ENCODE measurements around the gene PRR14.

Gene PRR14

GRCh38 chr16:30647274-30647571 is 3.5 kb upstream of the PRR14 start:
- DNase-seq: no peak
- TF ChIP-seq GATA1 (IDR thresholded peaks at IDR 0.05; ENCODE audit: low read depth, low read length) (no peak), POLR2A (IDR thresholded peaks at IDR 0.05; ENCODE audit: low read length) (no peak)

- no peak for TF ChIP-seq GATA1 (IDR thresholded peaks at IDR 0.05; ENCODE audit: low read depth, low read length)
- no peak for DNase-seq
Observed at GRCh38 chr16:30649725-30650368, 913 bp upstream of the PRR14 start.

GRCh38 chr16:30651124-30652004 is 604 bp downstream of the PRR14 start:
- DNase-seq: peak; percentile 87 to 91
- TF ChIP-seq POLR2A (IDR thresholded peaks at IDR 0.05; ENCODE audit: low read length): peak; percentile 52
- no peak for TF ChIP-seq GATA1 (IDR thresholded peaks at IDR 0.05; ENCODE audit: low read depth, low read length)

GRCh38 chr16:30652005-30652296 is 1.2 kb downstream of the PRR14 start:
- DNase-seq: no peak

GRCh38 chr16:30652718-30653117 is 2.0 kb downstream of the PRR14 start:
- DNase-seq: no peak

More at GRCh38 chr16:30652005-30652296, 1.2 kb downstream of the PRR14 start:
- TF ChIP-seq POLR2A (IDR thresholded peaks at IDR 0.05; ENCODE audit: low read length): no peak
- no peak for TF ChIP-seq GATA1 (IDR thresholded peaks at IDR 0.05; ENCODE audit: low read depth, low read length)

GRCh38 chr16:30654856-30655255 is 4.1 kb downstream of the PRR14 start:
- TF ChIP-seq GATA1 (IDR thresholded peaks at IDR 0.05; ENCODE audit: low read depth, low read length) (no peak), POLR2A (IDR thresholded peaks at IDR 0.05; ENCODE audit: low read length) (no peak)
- DNase-seq: no peak

More at GRCh38 chr16:30652718-30653117, 2.0 kb downstream of the PRR14 start:
- TF ChIP-seq GATA1 (IDR thresholded peaks at IDR 0.05; ENCODE audit: low read depth, low read length) (no peak), POLR2A (IDR thresholded peaks at IDR 0.05; ENCODE audit: low read length) (no peak)

GRCh38 chr16:30655815-30656347 is 5.1 kb downstream of the PRR14 start:
- DNase-seq: no peak
- TF ChIP-seq GATA1 (IDR thresholded peaks at IDR 0.05; ENCODE audit: low read depth, low read length) (no peak), POLR2A (IDR thresholded peaks at IDR 0.05; ENCODE audit: low read length) (no peak)

- DNase-seq: no peak
- TF ChIP-seq POLR2A (IDR thresholded peaks at IDR 0.05; ENCODE audit: low read length) (no peak), GATA1 (IDR thresholded peaks at IDR 0.05; ENCODE audit: low read depth, low read length) (no peak)
Observed at GRCh38 chr16:30656388-30656787, 5.6 kb downstream of the PRR14 start.

GRCh38 chr16:30656974-30657865 is 6.5 kb downstream of the PRR14 start:
- DNase-seq: no peak
- no peak for TF ChIP-seq POLR2A (IDR thresholded peaks at IDR 0.05; ENCODE audit: low read length)
- TF ChIP-seq GATA1 (IDR thresholded peaks at IDR 0.05; ENCODE audit: low read depth, low read length): no peak

- TF ChIP-seq GATA1 (IDR thresholded peaks at IDR 0.05; ENCODE audit: low read depth, low read length) (no peak), POLR2A (IDR thresholded peaks at IDR 0.05; ENCODE audit: low read length) (peak; percentile 93)
- peak; percentile 100 for DNase-seq
Observed at GRCh38 chr16:30657866-30658730, 7.3 kb downstream of the PRR14 start, which contains the start of gene FBRS. Gene FBRS (plus strand): TSS chr16:30658431. CDS start chr16:30659519, 1,088 bp downstream.

GRCh38 chr16:30658731-30659506 is 8.2 kb downstream of the PRR14 start:
- DNase-seq: peak; percentile 97 to 98
- TF ChIP-seq POLR2A (IDR thresholded peaks at IDR 0.05; ENCODE audit: low read length) (no peak), GATA1 (IDR thresholded peaks at IDR 0.05; ENCODE audit: low read depth, low read length) (no peak)
